HG02973 (cell line): ENCODE results near the gene THPO.

ENCODE experiments used
- ATAC-seq: cut with Tn5 transposase; IDR thresholded peaks from one replicate; pipeline ENCODE4 v1.9.1; 2021; ENCODE audit warnings: moderate library complexity; ENCODE audit not compliant: unreplicated experiment

Gene THPO

DNA sequence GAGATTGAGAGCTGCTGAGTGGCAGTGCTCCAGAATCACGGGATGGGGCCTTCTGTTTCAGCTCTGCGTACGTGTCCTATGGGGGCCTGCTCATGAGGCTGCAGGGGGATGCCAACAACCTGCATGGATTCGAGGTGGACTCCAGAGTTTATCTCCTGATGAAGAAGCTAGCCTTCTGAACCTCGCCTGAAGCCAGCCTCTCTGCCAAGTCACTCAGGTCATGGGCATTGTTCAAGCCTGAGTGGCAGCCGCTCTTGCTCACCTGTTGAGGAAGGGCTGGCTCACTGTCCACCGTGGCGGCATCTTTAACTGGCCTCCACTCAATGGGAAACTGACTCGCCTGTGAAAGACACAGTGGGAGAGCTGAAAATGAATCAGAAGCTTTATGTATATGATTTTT, 9.9 kb downstream of the THPO start:
- no peak for ATAC-seq

DNA sequence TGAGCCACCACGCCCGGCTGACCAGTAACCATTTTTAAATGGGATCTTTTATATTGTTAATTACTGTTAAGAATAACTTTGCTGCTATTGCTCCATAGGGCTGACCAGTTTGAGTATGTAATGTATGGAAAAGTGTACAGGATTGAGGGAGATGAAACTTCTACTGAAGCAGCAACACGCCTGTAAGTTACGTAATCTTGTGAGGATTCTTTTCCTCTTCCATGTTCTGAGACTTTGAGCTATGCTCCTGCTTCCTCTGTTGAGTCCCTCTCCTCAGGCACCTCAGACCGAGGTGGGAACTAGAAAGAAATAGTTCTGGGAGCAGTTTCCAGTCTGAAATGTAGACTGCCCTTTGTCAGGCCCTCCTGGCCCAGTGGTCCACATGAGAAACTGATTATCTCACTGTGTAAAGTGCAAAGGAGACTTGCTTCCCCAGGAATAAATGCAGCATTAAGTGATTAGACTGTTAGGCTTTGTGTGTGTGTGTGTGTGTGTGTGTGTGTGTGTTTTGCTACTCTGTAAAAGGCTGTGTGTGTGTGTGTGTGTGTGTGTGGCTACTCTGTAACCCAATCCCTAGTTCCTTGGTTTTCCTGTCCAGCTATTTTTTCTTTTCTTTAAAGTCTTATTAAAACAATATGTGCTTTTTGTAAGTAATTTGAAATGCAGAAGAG, 11.3 kb downstream of the THPO start:
- no peak for ATAC-seq

DNA sequence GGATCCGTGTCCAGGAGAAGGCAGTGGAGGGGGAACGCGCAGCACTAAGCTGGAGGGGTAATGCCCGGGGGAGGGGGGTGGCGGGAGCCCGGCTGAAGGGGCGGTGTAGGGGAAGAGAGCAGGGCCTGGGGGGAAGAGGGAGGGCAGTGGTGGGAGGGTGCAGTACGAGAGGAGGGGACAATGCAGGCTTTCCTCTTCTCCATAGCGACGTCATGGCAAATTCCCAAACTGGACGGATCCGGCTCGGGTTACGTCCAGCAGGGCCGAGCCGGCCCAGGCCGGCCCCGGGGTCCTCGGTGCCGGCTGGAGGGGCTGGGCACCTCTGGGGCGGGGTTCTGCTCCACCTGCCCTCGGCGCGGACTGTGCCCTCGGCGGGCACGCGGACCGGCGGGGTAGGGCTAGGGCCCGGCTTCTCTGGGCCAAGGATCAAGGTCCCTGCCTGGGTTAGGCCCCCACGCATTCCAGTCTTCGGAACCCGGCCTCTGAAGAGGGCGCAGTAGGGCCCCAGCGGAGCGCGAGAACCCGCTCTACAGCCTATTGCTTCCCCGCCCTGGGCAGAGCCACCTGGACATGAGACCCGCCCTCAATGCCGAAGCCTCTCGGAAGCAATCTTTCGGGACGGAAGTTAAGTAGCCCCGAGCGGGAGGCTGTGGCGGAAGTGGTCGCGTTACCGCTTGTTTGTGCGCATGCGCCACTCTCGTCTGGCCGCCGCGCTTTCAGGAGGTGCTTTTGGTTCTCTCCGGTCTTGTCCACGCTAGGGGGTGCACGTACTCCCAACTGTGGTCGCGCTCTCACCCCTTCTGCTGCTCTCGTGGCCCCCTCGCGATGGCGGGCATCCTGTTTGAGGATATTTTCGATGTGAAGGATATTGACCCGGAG, 15.1 kb downstream of the THPO start:
- ATAC-seq = peak; percentile 81

DNA sequence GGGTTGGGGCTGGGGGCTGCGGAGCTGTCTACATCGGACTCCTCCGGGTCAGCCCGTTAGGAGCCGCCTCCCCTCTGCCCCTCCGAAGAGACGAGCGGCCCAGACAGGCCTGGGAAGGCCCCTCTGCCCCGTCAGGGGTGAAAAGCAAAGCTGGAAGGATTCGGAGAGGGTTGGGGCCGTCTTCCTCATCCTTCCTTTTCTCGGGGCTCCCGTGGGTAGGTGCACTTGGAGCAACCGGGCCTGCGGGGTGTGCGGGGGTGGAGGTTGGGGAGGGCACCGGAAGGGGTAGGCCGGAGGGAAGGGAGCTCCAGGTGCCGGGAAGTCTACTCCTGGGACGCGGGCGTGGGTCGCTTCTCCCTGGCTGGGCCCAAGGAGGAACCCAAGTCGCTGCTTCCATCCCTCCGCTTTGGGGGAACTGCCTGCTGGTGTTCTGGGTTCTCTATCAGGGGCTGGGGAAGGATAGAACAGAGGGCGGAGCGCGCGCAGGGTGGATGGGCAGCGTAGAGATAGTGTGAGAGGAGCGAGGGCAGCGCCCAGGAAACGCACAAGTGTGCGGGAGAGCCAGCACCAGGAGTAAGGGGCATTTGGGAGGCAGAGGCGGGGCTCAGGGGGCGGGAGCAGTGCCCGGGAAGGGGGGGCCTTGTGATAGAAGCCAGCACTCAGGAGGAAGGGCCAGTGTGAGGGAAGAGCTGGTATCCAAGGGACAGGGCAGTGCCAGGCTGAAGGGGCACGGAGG, 15.9 kb downstream of the THPO start:
- no peak for ATAC-seq

DNA sequence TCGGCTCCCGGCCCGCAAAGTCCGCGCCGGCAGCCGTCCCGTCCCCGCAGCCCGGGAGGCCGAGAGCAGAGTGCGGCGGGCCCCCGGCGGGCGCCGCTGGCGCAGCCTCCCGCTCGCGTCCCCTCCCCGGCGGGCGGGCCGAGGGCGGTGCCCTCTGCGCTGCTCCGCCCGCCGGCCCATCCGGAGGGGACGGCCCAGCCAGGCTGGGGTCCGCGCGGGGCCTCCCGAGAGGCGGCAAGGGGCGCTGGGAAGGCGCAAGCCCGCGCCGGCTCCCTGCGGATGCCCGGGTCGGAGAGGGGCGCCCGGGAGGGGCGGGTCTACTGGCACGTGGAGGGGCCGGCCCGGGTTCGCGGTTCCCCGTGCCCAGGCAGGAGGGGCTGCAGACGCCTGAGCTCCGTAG, 16.5 kb downstream of the THPO start, which contains the start of the genes CLCN2 and POLR2H:
TSS of gene CLCN2 (minus strand) at position 74 of the 400 bp plus-strand sequence. CDS start 126 bp downstream, outside the sequence.
TSS of gene POLR2H (plus strand) at position 179 of the 400 bp plus-strand sequence. CDS start 1,783 bp downstream, outside the sequence.
- no peak for ATAC-seq

DNA sequence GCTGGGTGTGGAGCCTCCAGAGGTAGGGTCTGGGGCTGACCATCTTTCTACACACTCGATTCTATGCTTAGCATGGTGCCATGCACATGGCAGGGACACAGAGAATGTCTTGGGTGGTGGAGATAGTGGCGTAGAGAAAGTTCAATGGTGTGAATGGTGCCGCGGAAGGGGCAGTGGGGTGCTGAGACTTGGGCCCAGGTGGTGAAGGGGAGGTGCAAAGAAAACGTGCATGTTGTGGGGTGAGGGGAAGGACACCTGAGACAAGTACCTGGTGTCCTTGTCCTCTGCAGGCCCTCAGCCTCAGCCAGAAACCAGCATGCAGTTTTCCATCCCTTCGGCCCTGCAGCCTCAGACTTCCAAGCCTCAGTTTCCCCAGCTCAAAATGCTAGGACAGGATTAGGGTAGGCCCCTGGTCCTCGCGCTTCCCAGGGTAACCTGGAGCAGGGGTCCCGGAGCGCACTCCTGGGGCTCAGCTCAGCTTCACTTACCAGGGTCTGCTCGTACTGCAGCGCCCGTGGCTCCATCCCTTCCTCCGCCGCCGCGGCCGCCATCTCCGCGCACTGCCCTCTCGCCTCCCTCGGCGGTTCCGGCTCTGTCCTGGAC, 17.0 kb downstream of the THPO start:
- no peak for ATAC-seq

DNA sequence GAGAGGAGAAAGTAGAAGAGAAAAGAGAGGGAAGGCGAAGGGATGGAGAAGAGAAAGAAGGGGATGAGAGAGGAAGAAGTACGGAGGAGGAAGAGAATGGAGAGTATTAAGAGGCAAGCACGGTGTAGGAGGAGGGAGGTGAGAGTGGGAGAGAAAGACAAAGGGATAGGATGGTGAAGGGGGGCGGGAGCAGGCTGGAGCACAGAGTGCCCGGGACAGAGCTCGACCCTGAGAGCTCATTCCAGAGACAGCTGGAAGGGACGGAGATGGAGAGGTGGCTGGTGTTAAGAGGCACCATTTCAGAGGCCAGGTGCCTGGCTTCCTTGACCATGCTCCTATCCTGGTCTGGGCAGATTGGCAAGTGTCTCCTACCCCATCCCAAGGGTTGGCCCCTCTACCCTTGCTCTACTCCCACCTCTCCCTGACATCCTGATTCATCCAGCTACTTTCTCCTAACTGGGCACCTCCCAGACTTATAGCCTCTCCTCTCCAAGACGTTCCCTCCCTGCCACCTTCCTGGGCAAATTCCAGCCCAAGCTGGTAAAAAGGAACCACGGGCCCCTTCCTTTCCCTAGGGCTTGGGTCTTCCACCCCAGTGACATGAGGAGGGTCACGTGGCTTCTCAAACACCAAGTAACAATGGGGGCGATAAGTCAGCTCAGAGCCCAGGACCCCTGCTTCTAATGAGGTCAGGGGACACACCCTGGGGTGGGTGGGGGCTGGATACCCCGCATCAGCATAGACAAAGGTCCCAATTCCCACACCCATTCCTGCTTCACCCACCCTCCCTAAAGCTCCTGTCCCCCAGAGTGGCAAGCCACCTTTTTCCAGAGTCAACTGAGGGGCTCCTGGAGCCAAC, 17.7 kb downstream of the THPO start:
- no peak for ATAC-seq

DNA sequence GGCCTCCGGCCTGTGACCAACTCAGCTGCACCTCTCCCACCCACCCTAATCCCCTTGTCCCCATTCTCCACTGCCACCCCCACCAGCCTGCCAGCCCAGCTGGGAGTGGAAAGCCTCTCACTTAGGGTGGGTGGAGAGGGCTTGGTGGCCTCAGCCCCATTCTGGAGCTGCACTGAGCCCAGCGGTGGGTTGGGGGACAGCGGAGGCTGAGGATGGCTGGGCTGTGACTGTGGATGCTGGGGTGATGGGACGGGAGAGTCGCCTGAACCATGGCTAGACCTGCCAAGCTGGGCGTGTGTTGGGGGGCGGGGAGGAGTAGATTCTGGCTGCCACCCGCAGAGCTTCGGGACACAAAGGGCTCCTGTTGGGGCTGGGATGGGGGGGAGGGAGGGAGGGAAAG, 18.4 kb downstream of the THPO start:
- no peak for ATAC-seq

DNA sequence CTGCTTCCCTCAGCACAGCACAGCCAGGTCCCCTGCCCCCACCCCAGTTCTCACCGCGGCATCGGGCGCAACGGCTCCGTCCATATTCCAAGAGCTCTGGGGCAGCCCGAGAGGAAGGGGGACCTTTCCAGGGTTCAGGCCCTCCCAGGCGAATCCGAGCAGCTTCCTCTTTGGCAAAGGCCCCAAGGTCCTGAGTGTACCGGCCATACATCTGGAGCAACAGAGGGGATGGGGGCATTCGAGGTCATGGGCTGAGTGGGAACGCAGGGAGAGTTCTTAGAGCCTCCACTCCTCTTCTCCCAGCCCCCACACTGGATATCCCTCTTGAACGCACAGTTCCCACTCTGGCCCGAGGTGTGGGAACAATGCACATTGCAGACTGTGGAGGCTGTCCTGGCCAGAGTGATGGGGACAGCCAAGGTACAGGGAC, 19.1 kb downstream of the THPO start:
- no peak for ATAC-seq

DNA sequence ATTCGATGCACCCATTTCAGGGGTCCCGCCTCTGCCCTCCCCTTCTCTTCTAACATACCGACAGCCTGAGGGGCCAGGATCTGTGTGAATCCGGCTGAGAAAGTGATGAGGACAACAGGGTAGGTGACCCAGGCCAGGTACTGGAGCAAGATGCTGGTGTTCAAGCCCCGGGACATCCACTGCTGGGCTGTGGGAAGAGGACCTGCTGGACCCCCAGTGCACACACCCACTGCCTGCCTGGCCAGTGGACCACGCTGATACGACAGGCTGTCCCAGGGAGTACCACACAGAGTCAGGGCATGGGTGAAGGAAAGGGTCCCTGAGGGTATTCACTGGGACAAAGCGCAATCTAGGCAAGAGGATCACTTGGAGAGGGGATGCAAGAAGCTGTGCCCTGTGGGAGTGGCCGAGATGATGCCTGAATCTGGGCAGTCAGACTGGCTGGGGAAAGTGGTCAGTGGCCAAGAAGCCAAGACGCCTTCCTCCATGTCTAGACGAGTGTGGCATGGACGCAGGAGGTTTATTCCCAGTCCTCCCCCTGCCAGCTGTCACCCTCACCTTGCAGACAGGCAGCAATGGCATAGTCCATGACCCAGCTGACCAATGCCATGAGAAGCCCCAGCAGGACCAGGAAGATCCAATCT, 19.8 kb downstream of the THPO start:
- ATAC-seq = no peak

DNA sequence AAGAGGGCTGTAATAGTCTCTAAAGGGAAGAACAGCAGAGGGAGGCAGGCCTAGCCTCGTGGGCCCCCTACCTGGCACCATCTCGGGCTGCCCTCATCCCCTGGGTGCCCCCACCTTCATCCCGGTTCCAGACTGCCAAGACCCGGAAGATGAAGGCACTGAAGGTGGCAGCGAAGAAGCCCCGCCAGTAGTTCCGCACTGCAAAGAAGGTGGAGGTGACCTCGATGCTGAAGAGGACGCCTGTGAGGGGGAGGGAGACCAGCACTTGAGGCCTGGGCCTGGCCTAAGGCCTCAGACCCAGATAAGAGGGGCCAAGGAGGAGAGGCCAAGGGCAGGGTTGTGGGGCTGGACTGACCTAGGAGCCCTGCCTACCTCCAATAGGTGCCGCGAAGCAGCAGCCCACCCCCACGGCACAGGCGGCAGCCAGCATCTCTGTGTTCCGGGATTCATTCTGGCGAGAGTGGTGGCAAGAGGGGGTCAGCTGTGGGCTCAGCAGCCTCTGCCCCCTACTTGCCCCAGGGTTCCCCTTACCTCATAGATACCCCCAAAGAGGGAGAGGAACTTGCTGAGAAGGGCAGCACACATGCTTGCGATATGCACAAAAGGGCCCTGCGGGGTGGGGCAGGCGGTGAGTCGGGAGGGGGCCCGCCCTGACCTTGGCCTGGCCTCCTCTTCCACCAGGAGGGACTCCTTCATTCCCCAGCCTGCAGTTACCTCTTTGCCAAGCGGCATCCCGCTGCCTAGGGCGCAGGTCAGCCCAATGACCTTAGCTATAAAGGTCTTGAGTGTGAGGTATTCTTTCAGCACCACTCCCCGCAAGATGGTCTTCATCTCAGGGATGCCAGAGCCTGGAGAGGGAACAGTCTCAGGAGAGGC, 20.5 kb downstream of the THPO start:
- ATAC-seq = no peak

DNA sequence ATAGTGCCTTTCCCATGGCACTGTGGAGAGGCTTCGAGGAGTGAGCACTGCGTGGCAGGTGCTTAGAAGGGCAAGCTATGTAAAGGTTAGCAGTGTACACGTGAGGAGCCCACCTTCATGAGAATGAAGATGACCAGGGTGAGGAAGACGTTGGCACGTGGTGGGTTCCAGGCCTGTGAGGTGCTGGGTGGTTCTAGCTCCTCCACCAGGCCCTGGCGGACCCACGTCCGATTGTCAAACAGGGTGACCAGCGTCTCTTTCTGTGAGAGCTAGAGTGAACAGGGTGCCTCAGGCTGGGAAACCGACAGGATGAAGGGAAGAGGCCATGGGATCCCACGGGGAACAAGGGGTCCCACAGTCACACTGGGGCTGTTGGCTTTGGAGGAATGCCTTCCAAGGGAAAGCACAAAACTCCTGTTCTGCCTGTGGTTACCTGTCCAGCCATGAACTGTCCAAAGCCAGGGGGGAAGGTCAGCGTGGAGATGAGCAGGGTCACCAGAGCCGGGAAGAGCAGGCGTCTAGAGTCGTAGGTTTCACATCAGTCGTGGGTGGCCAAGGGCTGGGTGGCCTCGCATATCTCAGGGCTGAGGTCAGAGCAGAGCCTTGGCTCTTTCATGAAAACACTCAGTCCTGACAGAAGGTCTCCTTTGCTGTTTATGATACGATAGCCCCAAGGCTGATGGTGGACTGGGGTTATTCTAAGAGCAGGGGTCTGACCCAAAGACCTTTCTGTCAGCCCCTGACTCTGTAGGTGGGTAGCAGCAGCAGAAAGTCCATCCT, 22.6 kb downstream of the THPO start:
- no peak for ATAC-seq

DNA sequence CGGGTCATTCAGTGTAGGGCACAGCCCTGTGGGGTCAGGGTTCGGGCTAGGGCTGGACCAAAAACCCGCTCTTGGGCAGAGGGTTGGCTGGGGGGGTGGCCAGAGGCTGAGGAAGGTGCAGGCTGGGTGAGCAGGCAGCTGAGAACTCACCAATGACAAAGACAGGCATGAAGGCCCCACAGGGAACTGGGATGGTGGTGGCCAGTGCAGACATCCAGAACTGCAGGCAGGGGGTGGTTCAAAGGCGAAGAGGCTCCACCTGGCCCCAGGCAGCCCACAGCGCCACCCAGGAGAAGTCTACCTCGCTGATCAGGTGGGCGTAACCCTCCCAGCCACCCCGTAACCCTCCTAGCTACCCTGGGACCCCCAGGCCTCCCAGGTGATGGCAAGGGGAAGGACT, 23.3 kb downstream of the THPO start:
- no peak for ATAC-seq

DNA sequence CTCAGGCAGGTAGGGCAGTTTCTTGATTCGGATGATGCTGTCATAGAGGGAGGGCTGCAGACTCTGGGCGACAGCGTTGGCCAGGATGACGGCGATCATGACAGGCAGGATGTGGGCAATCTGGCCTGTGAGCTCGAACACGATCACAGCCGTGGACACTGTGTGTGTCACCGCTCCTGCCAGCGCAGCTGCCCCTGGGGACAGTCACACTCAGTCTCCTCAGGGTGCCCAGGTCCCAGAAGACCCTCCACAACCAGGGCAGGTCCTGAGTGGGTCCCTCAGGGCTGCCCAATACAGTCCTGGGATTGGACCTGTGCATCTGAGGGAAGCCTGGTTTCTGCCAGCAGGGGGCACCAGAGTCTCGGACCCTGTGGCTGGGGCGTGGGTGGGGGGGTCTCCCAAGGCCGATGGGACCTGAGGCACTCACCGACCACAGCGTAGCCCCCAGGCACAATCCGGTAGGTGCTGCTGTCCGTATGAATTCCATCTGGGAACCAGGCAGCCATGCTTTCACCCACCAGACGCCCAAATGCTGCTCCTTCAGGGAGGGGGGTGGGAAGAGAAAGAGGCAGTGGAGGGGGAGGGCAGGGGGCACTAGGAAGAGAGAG, 23.8 kb downstream of the THPO start:
- ATAC-seq = no peak

DNA sequence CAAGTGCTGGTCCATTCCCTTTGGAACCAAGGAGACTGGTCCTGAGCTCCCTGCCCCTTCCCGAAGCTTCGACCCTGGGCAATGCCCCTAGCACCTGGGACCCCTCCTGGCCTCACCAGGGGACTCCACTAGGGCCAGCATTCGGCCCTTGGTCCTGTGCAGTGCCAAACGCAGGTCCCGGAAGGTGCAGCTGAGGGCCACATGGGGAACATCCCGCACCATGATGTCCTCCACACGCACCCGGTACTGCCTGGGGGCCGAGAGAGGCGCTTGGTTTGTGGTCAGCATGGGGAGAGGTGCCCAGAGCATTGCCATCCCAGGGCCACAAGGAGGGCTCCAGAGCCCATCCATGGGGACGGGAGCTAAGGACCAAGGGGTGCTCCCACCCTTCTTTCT, 24.5 kb downstream of the THPO start:
- no peak for ATAC-seq

DNA sequence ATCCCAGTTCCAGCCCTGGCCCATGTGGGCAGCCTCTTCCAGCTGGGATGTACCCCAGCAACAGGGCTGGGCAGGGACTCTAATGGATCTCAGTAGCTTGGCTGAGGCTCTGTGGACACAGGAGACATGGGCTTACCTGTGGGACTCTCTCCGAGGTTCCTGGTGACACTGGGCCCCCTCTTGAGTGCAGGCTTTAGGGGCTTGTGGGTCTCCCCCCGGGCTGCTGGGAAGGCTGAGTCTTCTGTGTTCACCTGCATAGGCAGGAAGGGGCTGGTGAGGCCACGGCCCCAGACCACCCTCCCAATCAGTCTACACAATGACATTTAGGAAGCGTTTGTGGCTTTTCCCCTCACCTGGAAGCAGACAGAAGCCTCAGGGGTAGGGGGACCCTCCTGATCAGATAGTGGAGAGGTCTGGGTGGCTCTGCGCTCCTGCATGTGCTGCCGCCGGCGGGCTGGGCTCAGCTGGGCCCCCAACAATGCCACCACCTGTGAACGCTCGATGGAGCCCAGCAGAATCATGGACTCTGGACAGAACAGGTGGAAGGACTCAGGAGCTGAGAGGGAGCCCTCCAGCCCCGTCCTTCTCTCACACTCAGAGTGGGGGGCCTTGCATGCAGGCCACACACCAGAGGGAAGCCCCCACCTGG, 25.0 kb downstream of the THPO start:
- no peak for ATAC-seq
